HTERT RPE-1 (cell line): ENCODE data around the gene MPI.
"Not testable (repeated sequence)": the region's sequence is repeated elsewhere in the genome, so short reads cannot be mapped to it uniquely, and the experiment has no call there.

Experiments used
- in situ Hi-C: fragments of 300-500 bp; cut with MboI; formaldehyde crosslinking; loops from 4 replicates; pipeline ENCODE4 v1.14.3; 2020; ENCODE audit warnings: low sequenced_read_pairs

Gene MPI

DNA sequence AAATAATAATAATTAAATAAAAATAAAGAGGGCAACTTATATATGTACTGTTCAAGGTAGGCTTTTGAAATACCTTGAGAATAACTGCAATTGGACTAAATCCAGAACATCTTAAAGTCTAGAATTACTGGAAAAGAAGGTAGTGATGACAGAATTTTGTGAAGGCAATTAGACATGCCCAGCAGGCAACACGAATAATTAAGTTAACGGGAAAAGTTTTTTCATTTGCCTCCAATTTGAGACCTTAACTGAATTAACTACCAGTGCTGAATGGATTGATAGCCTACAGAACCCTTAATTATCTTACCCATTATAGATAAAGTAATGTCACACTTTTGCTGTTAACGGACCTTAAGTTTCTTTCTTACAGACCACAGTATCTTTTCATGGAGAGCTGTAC, 34.7 kb downstream of the MPI start:
- in situ Hi-C loops, result no loop called here

DNA sequence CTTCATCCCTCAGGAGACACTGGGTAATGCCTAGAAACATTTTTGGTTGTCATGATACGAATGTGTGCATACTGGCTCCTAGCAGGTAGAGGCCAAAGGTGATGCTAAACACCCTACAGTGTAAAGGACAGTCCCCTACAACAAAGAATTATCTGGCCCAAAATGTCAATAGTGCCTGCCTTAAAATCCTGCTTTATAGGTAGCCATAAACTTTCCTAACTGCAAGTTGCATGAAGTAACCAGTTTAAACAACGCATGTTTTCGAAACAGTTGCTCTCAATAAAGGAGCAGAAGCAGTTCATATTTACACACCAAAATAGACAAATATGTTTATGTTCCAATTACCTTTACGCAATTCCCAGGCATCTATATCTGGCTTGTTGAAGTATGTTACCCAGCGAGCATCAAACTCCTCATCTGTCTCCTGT, 38.9 kb downstream of the MPI start:
- in situ Hi-C loops, result no loop called here

DNA sequence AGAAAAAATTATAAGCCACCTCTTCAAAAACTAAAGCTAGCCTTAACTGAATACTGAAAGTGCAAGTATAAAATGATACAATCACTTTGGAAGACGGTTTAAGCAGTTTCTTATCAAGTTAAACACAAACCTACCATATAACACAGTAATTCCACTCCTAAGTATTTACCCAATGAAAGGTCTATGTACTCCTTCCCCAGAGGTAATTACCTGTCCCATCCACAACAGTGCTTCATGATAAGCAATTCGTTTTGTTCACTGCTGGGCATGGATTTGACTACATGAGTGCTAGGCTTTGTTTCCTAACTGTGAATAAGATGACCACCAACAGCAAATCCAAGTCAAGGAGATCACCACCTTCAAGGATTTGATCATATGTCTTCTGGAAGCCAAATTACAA, 43.7 kb downstream of the MPI start:
- in situ Hi-C loops, result no loop called here

DNA sequence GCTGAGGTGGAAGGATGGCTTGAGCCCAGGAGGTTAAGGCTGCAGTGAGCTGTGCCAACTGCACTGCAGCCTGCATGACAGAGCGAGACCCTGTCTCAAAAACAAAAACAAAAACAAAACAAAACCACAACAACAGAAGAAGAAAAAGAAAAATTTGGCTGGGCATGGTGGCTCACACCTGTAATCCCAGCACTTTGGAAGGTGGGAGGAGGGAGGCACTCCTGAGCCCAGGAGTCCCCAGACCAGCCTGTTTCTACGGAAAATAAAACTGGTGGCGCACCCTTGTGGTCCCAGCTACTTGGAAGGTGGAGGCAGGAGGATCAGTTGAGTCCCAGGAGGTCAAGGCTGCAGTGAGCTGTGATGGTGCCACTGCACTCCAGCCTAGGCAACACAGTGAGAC, 45.4 kb downstream of the MPI start:
- in situ Hi-C loops, result not testable (repeated sequence)

DNA sequence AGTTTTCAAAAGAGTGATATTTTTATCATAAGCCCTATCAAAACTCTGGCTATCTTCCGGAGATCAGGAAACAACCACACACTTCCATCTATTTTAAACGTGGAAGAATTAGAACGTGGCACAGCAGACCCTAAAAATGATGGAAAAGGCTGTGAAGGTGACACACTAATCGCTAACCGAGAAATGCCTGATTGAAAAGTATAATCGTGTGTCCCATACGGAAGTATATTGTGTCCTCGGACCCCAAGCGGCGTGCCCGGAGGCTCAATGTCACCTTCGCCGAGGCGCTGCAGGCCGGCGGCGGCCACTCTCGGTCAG, 47.4 kb downstream of the MPI start:
- in situ Hi-C loops, result no loop called here

DNA sequence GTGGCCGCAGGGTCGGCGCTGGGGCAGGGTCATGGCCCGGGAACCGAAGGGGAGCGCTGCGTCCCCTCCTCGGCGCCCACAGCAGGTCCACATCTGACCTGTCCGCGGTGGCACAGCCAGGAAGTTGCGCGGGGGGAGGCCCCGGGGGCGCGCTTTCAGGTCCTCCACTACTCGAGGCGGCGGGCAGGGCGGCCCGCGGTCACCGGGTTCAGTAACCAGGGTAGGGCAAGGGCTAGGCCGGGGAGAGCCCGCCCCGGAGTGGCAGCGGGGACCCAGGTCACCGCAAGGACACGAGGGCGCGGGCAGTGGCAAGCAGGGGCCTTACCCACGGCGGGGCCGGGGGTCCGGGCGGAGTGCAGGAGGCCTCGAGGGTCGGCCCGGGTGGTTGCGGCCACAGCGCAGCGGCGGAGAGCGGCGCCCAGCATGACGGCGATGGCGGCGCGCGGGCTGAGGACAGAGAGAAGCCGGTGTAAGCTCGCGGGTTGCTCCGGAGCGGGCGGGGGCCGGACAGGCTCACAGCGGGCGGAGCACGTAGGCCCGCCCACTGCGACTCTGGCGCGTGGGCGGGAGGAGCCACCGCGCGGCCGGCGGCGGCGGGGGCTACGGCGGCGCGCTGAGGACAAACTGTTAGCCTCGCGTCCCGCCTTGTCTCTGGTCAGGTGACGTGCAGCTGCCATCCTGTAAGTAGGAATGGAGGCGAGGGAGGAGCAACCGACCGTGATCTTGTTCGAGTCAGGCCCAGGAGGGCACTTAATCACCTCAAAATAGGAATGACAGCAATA, 47.9 kb downstream of the MPI start, which contains the start of gene COX5A:
Gene COX5A (minus strand): TSS at position 484 of the 782 bp plus-strand sequence. CDS start 59 bp downstream, at position 425.
- in situ Hi-C loops, result no loop called here

DNA sequence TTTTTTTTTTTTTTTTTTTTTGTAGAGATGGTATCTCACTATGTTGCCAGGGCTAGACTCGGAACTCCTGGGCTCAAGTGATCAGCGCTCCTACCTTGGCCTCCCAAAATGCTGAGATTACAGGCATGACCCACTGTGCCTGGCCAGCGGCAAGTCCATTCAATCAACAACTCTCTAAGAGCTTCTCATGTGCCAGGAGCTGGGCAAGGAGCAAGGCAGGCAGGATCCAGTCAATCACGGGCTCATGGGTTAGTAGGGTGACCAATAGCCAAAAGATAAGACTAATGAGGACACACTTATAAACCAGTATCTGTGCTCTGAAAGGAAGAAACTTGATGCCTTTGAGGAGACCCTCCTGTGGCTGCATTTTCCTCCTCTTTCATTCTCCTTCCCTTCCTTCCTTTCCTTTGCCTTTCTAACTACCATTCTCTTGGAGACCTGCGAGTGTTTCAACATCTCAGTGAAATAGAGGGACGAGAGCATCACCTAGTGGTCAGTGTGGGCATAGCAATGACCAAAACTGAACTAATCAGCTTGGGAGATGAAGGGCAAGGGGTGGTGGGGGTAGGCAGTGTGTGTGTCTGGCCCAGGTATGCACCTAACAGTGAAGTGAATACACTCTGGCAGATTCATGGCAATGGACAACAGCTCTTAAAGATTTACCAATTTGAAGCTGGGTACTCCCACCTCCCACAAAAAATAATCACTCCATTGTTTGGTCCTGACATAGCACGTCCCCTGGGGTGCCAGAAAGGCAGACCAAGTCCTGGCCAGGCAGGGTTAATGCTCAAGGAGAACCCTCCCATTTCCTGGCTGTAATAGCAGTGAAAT, 60.5 kb downstream of the MPI start:
- in situ Hi-C loops, result no loop called here

DNA sequence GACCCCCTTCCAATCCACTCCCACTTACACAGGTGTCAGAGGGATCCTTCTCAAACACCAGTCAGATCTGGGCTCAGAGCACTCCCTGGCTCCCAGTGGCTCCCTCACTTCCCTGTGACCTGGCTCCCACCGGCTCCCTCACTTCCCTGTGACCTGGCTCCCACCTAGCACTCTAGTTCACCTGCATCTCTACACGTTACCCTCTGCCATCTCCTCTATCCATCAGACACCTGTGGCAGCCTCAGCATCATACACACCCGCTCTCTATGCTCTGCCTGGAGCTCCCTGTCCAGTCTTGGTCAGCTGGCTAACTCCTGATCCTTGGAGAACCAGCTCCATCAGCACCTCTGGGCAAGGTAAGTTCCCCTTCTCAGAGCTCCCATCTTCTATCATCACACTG, 61.2 kb downstream of the MPI start:
- in situ Hi-C loops, result no loop called here
